H9 (cell line): ENCODE data around the gene DNHD1. TPM values are rescaled to one million over a fixed set of nuclear protein-coding genes. Genes with fewer than 3 reads are reported as not detected.

Experiments used
- DNase-seq: peaks from one replicate; pipeline ENCODE4 v3.0.0-alpha.2; 2017
- H2AFZ ChIP-seq: one replicate; pipeline ENCODE4 v1.6.1; 2013; ENCODE audit warnings: mild to moderate bottlenecking, low read length, control low read depth, moderate library complexity
- H2AK5ac ChIP-seq: 2 replicates; pipeline ENCODE4 v1.6.1; 2013; ENCODE audit warnings: low read length, control low read depth, mixed read lengths; ENCODE audit not compliant: insufficient read length
- H2BK120ac ChIP-seq: one replicate; pipeline ENCODE4 v1.6.1; 2013; ENCODE audit warnings: low read depth, mild to moderate bottlenecking, low read length, control low read depth, inconsistent platforms; ENCODE audit not compliant: poor library complexity, severe bottlenecking
- H2BK12ac ChIP-seq: 2 replicates; pipeline ENCODE4 v1.6.1; 2013; ENCODE audit warnings: low read length, control low read depth, mixed read lengths, low read depth; ENCODE audit not compliant: insufficient read length
- H2BK15ac ChIP-seq: 2 replicates; pipeline ENCODE4 v1.6.1; 2013; ENCODE audit warnings: low read depth, low read length, control low read depth
- H2BK20ac ChIP-seq: one replicate; pipeline ENCODE4 v1.6.1; 2013; ENCODE audit warnings: low read depth, mild to moderate bottlenecking, low read length, control low read depth, inconsistent platforms; ENCODE audit not compliant: poor library complexity, severe bottlenecking
- H2BK5ac ChIP-seq: 2 replicates; pipeline ENCODE4 v1.6.1; 2013; ENCODE audit warnings: low read length, control low read depth, mixed read lengths; ENCODE audit not compliant: insufficient read length
- H3K14ac ChIP-seq: 2 replicates; pipeline ENCODE4 v1.6.1; 2013; ENCODE audit warnings: low read length, control low read depth; ENCODE audit not compliant: insufficient read depth
- H3K18ac ChIP-seq: 2 replicates; pipeline ENCODE4 v1.6.1; 2013; ENCODE audit warnings: low read depth, mild to moderate bottlenecking, mixed read lengths, low read length, control low read depth; ENCODE audit not compliant: insufficient read length
- H3K23ac ChIP-seq: 2 replicates; pipeline ENCODE4 v1.6.1; 2013; ENCODE audit warnings: low read length, control low read depth, mixed read lengths, low read depth; ENCODE audit not compliant: insufficient read length
- H3K23me2 ChIP-seq: 2 replicates; pipeline ENCODE4 v1.6.1; 2013; ENCODE audit warnings: low read depth, mild to moderate bottlenecking, mixed read lengths, low read length, control low read depth; ENCODE audit not compliant: insufficient read length, poor library complexity, severe bottlenecking
- H3K27ac ChIP-seq: 2 replicates; pipeline ENCODE4 v1.5.1; 2013; ENCODE audit warnings: low read length, control low read depth, mixed read lengths, low read depth; ENCODE audit not compliant: insufficient read length
- H3K27me3 ChIP-seq: 2 replicates; pipeline ENCODE4 v1.6.1; 2013; ENCODE audit warnings: low read length, control low read depth, inconsistent platforms; ENCODE audit not compliant: insufficient read depth
- H3K4ac ChIP-seq: 2 replicates; pipeline ENCODE4 v1.6.1; 2013; ENCODE audit warnings: low read depth, mild to moderate bottlenecking, control low read depth, inconsistent platforms, low read length, moderate library complexity
- H3K4me1 ChIP-seq: 2 replicates; pipeline ENCODE4 v1.6.1; 2013; ENCODE audit warnings: low read length, control low read depth, inconsistent platforms; ENCODE audit not compliant: insufficient read depth
- H3K4me2 ChIP-seq: 2 replicates; pipeline ENCODE4 v1.6.1; 2013; ENCODE audit warnings: low read length, control low read depth, mixed read lengths; ENCODE audit not compliant: insufficient read length, insufficient read depth
- H3K56ac ChIP-seq: 2 replicates; pipeline ENCODE4 v1.6.1; 2013; ENCODE audit warnings: low read depth, mild to moderate bottlenecking, mixed read lengths, low read length, control low read depth; ENCODE audit not compliant: insufficient read length
- H3K79me1 ChIP-seq: 2 replicates; pipeline ENCODE4 v1.6.1; 2013; ENCODE audit warnings: low read depth, mild to moderate bottlenecking, moderate library complexity, low read length, control low read depth, inconsistent platforms; ENCODE audit not compliant: insufficient read depth, poor library complexity, severe bottlenecking
- H3K79me2 ChIP-seq: 2 replicates; pipeline ENCODE4 v1.6.1; 2013; ENCODE audit warnings: low read length, control low read depth, inconsistent platforms; ENCODE audit not compliant: insufficient read depth
- H3K9ac ChIP-seq: 2 replicates; pipeline ENCODE4 v1.6.1; 2013; ENCODE audit warnings: low read length, control low read depth, mixed read lengths; ENCODE audit not compliant: insufficient read length; ENCODE audit errors: extremely low read depth
- H3K9me3 ChIP-seq: one replicate; pipeline ENCODE4 v1.6.1; 2013; ENCODE audit warnings: low read depth, low read length, inconsistent platforms; ENCODE audit not compliant: control insufficient read depth
- H3T11ph ChIP-seq: one replicate; pipeline ENCODE4 v1.6.1; 2013; ENCODE audit warnings: mild to moderate bottlenecking, low read length, control low read depth, inconsistent platforms
- H4K20me1 ChIP-seq: one replicate; pipeline ENCODE4 v1.6.1; 2013; ENCODE audit not compliant: control insufficient read depth, insufficient read length, insufficient read depth
- H4K5ac ChIP-seq: 2 replicates; pipeline ENCODE4 v1.6.1; 2013; ENCODE audit warnings: low read depth, mild to moderate bottlenecking, mixed read lengths, low read length, control low read depth; ENCODE audit not compliant: insufficient read length
- H4K8ac ChIP-seq: replicated peaks from 2 replicates; pipeline ENCODE4 v1.6.1; 2013; ENCODE audit warnings: low read length, control low read depth, mixed read lengths, low read depth; ENCODE audit not compliant: insufficient read length
- H4K91ac ChIP-seq: 2 replicates; pipeline ENCODE4 v1.6.1; 2013; ENCODE audit warnings: low read depth, mild to moderate bottlenecking, moderate library complexity, mixed read lengths, low read length, control low read depth; ENCODE audit not compliant: insufficient read length
- H3K27ac Mint-ChIP-seq, 3 experiments: 2 replicates in 2 of 3; 3 replicates in 1 of 3; pipeline ENCODE4 v1.8.0; 2020 to 2021; ENCODE audit warnings: mixed read lengths in 3 of 3, mild to moderate bottlenecking in 1 of 3, moderate library complexity in 1 of 3
- H3K27me3 Mint-ChIP-seq: 2 replicates; pipeline ENCODE4 v1.8.0; 2021; ENCODE audit warnings: low read depth, mild to moderate bottlenecking, moderate library complexity, mixed read lengths
- H3K36me3 Mint-ChIP-seq, 3 experiments: 2 replicates in 2 of 3; 3 replicates in 1 of 3; pipeline ENCODE4 v1.8.0; 2020 to 2021; ENCODE audit warnings: low read depth in 3 of 3, mixed read lengths in 3 of 3; ENCODE audit not compliant: insufficient read depth in 1 of 3
- H3K4me1 Mint-ChIP-seq, 2 experiments: 2 replicates each; pipeline ENCODE4 v1.8.0; 2020; ENCODE audit warnings: mixed read lengths in 2 of 2
- H3K4me3 Mint-ChIP-seq, 2 experiments: 2 replicates in 1 of 2; 3 replicates in 1 of 2; pipeline ENCODE4 v1.8.0; 2020 to 2021; ENCODE audit warnings: mild to moderate bottlenecking in 2 of 2, mixed read lengths in 2 of 2, moderate library complexity in 1 of 2
- H3K9me3 Mint-ChIP-seq, 2 experiments: 2 replicates in 1 of 2; 3 replicates in 1 of 2; pipeline ENCODE4 v1.8.0; 2020; ENCODE audit warnings: mild to moderate bottlenecking in 2 of 2, mixed read lengths in 2 of 2, moderate library complexity in 1 of 2
- WGBS: extraction: QIAGEN DNeasy Blood & Tissue Kit; methylation state at CpG from one replicate; pipeline ENCODE4 v1.1.7; 2013; ENCODE audit warnings: missing lambda C conversion rate, low lambda C conversion rate, mixed read lengths; ENCODE audit not compliant: insufficient read length; ENCODE audit errors: extremely low coverage; 5-methylcytosine and 5-hydroxymethylcytosine counted together
- total RNA-seq: library from RNA; stranded (reverse); gene quantifications from 2 replicates; pipeline ENCODE4 v1.2.1, GENCODE V29; 2021
- TF ChIP-seq, protein P1 (sequence below): fragments of 200-600 bp; sonication (generic); conservative IDR thresholded peaks from 3 replicates; pipeline ENCODE4 v1.8.0; 2021; ENCODE audit warnings: antibody characterized with exemption, mild to moderate bottlenecking

The DNHD1 gene
- total RNA-seq, 1 experiment from 2014 or later = 3.5 TPM

DNA sequence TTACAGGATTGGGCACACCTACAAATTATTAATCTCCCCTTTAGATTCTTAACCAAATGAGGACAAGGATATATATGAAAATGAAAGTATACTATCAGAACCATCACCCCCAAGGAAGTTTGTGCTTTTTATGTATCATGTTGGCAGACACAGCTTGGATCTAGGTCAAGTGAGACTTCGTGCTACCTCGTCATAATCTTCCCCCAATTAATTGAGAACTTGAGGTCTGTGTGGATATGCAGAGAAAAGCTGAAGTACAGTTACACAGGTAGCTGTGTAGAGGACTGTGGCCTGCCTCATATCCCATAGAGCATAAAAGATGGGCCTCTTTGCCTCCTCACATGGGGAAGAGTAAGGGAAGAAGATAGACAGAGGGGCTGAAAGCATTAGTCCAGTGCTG is 45.6 kb downstream of the DNHD1 start:
- Histone ChIP-seq H3K56ac (no peak overlapping the region), H3K9ac (no peak overlapping the region), H2BK120ac (no peak overlapping the region), H2BK5ac (no peak overlapping the region), H4K20me1 (no peaks in the 10 kb centered on the region), H3K9me3 (no peaks in the 10 kb centered on the region), H4K91ac (no peak overlapping the region), H3K4me2 (no peak overlapping the region), H2BK20ac (no peak overlapping the region), H4K8ac (no peak overlapping the region), H3K79me2 (no peaks in the 10 kb centered on the region), H3K23me2 (no peaks in the 10 kb centered on the region), H3K18ac (no peak overlapping the region), H3K27me3 (no peaks in the 10 kb centered on the region), H3T11ph (no peak overlapping the region), H3K79me1 (no peaks in the 10 kb centered on the region), H3K4me1 (no peaks in the 10 kb centered on the region), H2BK12ac (no peak overlapping the region), H2BK15ac (no peak overlapping the region), H4K5ac (no peak overlapping the region), H3K4ac (no peak overlapping the region), H3K27ac (no peak overlapping the region), H3K14ac (no peak overlapping the region), H3K23ac (no peak overlapping the region), H2AK5ac (no peak overlapping the region), H2AFZ (no peak overlapping the region)
- Mint-ChIP-seq H3K27ac (no peak overlapping the region), H3K9me3 (no peaks in the 10 kb centered on the region), H3K4me3 (no peak overlapping the region), H3K27me3 (no peaks in the 10 kb centered on the region), H3K36me3 (peaks cover 0 to 4% (median 0%) of the 10 kb centered on the region in 3 experiments; a peak in 1 of 7 replicates), H3K4me1 (peaks cover 14 to 17% of the 10 kb centered on the region in 2 experiments)
- no CpG with 5 or more reads among the region's 2 CpGs for WGBS
- TF ChIP-seq, protein P1, sequence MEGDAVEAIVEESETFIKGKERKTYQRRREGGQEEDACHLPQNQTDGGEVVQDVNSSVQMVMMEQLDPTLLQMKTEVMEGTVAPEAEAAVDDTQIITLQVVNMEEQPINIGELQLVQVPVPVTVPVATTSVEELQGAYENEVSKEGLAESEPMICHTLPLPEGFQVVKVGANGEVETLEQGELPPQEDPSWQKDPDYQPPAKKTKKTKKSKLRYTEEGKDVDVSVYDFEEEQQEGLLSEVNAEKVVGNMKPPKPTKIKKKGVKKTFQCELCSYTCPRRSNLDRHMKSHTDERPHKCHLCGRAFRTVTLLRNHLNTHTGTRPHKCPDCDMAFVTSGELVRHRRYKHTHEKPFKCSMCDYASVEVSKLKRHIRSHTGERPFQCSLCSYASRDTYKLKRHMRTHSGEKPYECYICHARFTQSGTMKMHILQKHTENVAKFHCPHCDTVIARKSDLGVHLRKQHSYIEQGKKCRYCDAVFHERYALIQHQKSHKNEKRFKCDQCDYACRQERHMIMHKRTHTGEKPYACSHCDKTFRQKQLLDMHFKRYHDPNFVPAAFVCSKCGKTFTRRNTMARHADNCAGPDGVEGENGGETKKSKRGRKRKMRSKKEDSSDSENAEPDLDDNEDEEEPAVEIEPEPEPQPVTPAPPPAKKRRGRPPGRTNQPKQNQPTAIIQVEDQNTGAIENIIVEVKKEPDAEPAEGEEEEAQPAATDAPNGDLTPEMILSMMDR = no peak
- no peak for DNase-seq
